Suprapubic skin (tissue), 3 donors: Measurements from ENCODE around the gene APH1B.

Experiments
- CTCF ChIP-seq, 2 donors: fragments of 200-600 bp in 1 of 2; fragments of 450-650 bp in 1 of 2; sonication (generic) in 1 of 2; IDR thresholded peaks; one replicate each; pipeline ENCODE4 v1.5.1; 2016 to 2019; ENCODE audit warnings: antibody characterized with exemption in 2 of 2, mild to moderate bottlenecking in 1 of 2, moderate library complexity in 1 of 2
- POLR2A ChIP-seq, 2 donors: fragments of 450-650 bp; IDR thresholded peaks; one replicate each; pipeline ENCODE4 v1.6.1; 2017; ENCODE audit warnings: antibody characterized with exemption in 2 of 2, mild to moderate bottlenecking in 2 of 2, moderate library complexity in 2 of 2

GRCh38 chr15:63314409-63314808 lies 37.0 kb downstream of the APH1B start:
- no peak for TF ChIP-seq POLR2A (IDR thresholded peaks at IDR 0.05)
- TF ChIP-seq CTCF (IDR thresholded peaks at IDR 0.05) = no peak
